Measurements from ENCODE around the gene PKD1.
A peak's percentile ranks its signal among the peaks of the same experiment; 100 is the strongest.
"Not testable (repeated sequence)": the region's sequence is repeated elsewhere in the genome, so short reads cannot be mapped to it uniquely, and the experiment has no call there.

Gene PKD1

DNA sequence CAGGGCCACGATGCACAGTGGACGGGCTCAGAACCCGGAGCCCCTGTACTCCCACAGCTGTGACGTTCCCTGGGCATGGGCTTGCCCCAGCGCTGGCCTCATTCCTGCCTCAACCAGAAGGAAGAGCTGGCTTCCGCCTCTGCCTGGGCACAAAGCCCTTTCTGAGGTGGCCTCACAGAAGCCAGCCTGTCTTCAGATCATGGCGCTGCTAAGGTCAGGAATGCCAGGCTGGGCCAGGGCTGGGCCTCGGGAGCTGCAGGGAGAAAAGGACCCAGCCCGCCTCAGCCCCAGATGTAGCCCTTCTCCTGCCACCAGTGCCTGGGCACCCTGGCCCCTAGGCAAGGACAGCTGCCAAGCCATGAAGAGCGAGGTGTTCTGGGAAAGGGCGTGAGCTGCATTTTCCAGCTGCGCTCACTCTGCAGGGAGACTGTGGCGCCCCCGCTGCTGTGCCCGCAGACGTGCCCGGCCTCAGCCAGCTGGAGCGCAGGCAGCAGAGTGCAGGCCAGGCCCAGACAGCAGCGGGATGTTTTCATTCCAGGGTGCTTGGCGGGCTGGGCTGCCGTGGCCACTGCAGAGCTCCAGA is 9.4 kb downstream of the PKD1 start:
- POLR2A ChIA-PET, result interaction anchor here (2.3 kb wide), 1 partner anchor 29 kb away, joined by 12 read pairs; the partner anchor contains the start of gene TRAF7
- not testable (repeated sequence) for H3K9me3 ChIP-seq (ENCODE audit: control insufficient read depth, insufficient read depth, low read depth, low read length); H3K36me3 ChIP-seq (ENCODE audit: control insufficient read depth in 2 of 2, insufficient read depth in 1 of 2, low read length in 2 of 2); H3K27ac ChIP-seq (ENCODE audit: extremely low read depth, low read depth, low read length); H3K4me3 ChIP-seq (ENCODE audit: low read depth, low read length); H3K4me1 ChIP-seq (ENCODE audit: control insufficient read depth, insufficient read depth, low read length)
- CTCF ChIA-PET, result interaction anchor here (0.7 kb wide), 1 partner anchor 14 kb away, joined by 3 read pairs; no protein-coding TSS in a partner anchor
- TF ChIP-seq, protein P1, sequence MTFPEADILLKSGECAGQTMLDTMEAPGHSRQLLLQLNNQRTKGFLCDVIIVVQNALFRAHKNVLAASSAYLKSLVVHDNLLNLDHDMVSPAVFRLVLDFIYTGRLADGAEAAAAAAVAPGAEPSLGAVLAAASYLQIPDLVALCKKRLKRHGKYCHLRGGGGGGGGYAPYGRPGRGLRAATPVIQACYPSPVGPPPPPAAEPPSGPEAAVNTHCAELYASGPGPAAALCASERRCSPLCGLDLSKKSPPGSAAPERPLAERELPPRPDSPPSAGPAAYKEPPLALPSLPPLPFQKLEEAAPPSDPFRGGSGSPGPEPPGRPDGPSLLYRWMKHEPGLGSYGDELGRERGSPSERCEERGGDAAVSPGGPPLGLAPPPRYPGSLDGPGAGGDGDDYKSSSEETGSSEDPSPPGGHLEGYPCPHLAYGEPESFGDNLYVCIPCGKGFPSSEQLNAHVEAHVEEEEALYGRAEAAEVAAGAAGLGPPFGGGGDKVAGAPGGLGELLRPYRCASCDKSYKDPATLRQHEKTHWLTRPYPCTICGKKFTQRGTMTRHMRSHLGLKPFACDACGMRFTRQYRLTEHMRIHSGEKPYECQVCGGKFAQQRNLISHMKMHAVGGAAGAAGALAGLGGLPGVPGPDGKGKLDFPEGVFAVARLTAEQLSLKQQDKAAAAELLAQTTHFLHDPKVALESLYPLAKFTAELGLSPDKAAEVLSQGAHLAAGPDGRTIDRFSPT (tag by site-specific recombination; IDR thresholded peaks at IDR 0.05), result peak; percentile 43; the same call in 1 of the 2 replicates
- peak; percentile 33; the same call in 1 of the 2 replicates for TF ChIP-seq ZBTB8A (tag by site-specific recombination; IDR thresholded peaks at IDR 0.05)

DNA sequence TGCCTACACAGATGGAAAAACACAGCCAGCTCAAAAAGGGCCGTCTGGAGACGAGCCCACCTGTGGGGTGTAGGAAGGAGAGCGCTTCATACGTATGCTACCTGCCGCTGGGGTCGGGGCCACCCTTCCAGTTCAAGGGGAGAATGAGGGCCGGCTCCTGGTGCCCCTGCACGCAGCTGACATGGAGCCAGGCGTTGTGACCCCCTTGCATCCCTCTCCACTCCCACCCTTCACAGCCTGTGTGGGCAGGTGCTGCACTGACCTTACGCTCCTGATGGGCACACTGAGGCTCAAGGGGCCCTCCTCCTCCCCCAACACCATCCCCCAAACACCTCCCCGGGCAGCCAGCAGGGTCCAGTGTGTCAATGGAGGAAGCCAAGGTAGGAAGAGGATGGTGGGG is 10.1 kb downstream of the PKD1 start:
- TF ChIP-seq SCRT1 (tag by site-specific recombination; IDR thresholded peaks at IDR 0.05; ENCODE audit: borderline replicate concordance), result peak; percentile 43; the same call in 1 of the 2 replicates
- H3K9me3 ChIP-seq (ENCODE audit: control insufficient read depth, insufficient read depth, low read depth, low read length); H3K4me3 ChIP-seq (ENCODE audit: low read depth, low read length); H3K4me1 ChIP-seq (ENCODE audit: control insufficient read depth, insufficient read depth, low read length); H3K36me3 ChIP-seq (ENCODE audit: control insufficient read depth in 2 of 2, insufficient read depth in 1 of 2, low read length in 2 of 2): not testable (repeated sequence)
- H3K27ac ChIP-seq (ENCODE audit: extremely low read depth, low read depth, low read length), result peak overlapping the region; percentile 91; the same call in 1 of the 2 replicates
- CTCF ChIA-PET, result interaction anchor here (0.6 kb wide), 1 partner anchor 83 kb away, joined by 3 read pairs; no protein-coding TSS in a partner anchor
- POLR2A ChIA-PET, result interaction anchor here (0.6 to 2.3 kb wide), 2 partner anchors 30 to 81 kb away, joined by 5 to 12 read pairs; partner anchors contain the start of gene TRAF7

DNA sequence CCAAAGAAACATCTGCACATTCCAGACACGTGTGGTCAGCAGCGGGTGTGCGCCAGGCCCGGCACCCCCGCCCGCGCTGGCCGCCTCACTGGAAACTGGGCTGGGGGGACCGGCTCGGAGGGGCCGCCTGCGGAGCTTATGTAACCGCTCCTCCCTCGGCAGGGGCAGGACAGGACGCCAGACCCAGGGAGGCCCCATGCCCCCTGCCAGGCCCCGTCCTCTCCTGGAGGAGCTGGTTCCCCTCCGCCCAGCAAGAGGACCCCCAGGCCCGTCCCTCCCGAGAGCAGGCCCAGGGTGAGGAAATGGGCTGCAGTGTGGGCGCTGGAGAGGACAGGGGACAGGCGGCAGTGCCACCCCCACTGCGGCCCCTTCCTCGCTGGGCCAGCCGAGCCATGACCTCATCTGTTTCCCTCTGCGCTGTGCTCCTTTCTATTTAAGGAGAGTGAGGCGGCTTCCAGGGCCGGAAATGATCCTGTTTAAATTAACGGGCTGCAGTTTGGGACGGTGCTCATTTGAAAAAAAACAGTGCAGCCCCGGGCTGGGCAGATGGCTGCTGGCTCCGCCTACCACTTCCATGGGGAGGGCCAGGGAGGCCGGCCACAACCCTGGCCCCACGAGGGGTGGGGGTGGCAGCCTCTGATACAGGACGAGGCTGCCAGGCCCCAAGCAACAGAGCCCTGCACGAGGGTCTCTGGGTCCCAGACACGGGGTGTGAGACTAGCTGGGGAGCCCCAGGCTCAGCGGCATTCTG is 10.8 kb downstream of the PKD1 start:
- ChIA-PET CTCF (interaction anchor here (0.6 to 1.1 kb wide), 3 partner anchors 84 to 106 kb away, joined by 3 read pairs; no protein-coding TSS in a partner anchor), POLR2A (interaction anchor here (0.6 to 2.3 kb wide), 2 partner anchors 30 to 81 kb away, joined by 5 to 12 read pairs; partner anchors contain the start of gene TRAF7)
- H3K27ac ChIP-seq (ENCODE audit: extremely low read depth, low read depth, low read length), result peak overlapping the region; percentile 91
- H3K36me3 ChIP-seq (ENCODE audit: control insufficient read depth in 2 of 2, insufficient read depth in 1 of 2, low read length in 2 of 2); H3K4me1 ChIP-seq (ENCODE audit: control insufficient read depth, insufficient read depth, low read length); H3K9me3 ChIP-seq (ENCODE audit: control insufficient read depth, insufficient read depth, low read depth, low read length): not testable (repeated sequence)
- H3K4me3 ChIP-seq (ENCODE audit: low read depth, low read length), result peak overlapping the region; percentile 32
- TF ChIP-seq GLIS2 (tag by site-specific recombination; IDR thresholded peaks at IDR 0.05) (peak; percentile 54), ZEB2 (tag by site-specific recombination; IDR thresholded peaks at IDR 0.05) (peak; percentile 58), ZFHX2 (tag by site-specific recombination; conservative IDR thresholded peaks at IDR 0.05) (0 out of 2 replicates have a peak, but pooled peaks have one; percentile 7), FEZF1 (tag by site-specific recombination; IDR thresholded peaks at IDR 0.05) (peak; percentile 37; the same call in 1 of the 2 replicates), IKZF3 (tag by site-specific recombination; IDR thresholded peaks at IDR 0.05) (peak; percentile 92), SP7 (tag by site-specific recombination; IDR thresholded peaks at IDR 0.05) (0 out of 2 replicates have a peak, but pooled peaks have one; percentile 46), ZSCAN30 (tag by site-specific recombination; IDR thresholded peaks at IDR 0.05) (peak; percentile 26; the same call in 1 of the 2 replicates), ZXDB (tag by site-specific recombination; IDR thresholded peaks at IDR 0.05) (0 out of 2 replicates have a peak, but pooled peaks have one; percentile 57)
- TF ChIP-seq, protein P2, sequence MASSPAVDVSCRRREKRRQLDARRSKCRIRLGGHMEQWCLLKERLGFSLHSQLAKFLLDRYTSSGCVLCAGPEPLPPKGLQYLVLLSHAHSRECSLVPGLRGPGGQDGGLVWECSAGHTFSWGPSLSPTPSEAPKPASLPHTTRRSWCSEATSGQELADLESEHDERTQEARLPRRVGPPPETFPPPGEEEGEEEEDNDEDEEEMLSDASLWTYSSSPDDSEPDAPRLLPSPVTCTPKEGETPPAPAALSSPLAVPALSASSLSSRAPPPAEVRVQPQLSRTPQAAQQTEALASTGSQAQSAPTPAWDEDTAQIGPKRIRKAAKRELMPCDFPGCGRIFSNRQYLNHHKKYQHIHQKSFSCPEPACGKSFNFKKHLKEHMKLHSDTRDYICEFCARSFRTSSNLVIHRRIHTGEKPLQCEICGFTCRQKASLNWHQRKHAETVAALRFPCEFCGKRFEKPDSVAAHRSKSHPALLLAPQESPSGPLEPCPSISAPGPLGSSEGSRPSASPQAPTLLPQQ (tag by site-specific recombination; IDR thresholded peaks at IDR 0.05), result peak; percentile 69; the same call in 1 of the 2 replicates
- TF ChIP-seq, protein P3, sequence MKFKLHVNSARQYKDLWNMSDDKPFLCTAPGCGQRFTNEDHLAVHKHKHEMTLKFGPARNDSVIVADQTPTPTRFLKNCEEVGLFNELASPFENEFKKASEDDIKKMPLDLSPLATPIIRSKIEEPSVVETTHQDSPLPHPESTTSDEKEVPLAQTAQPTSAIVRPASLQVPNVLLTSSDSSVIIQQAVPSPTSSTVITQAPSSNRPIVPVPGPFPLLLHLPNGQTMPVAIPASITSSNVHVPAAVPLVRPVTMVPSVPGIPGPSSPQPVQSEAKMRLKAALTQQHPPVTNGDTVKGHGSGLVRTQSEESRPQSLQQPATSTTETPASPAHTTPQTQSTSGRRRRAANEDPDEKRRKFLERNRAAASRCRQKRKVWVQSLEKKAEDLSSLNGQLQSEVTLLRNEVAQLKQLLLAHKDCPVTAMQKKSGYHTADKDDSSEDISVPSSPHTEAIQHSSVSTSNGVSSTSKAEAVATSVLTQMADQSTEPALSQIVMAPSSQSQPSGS (tag by site-specific recombination; IDR thresholded peaks at IDR 0.05; ENCODE audit: low read depth), result peak; percentile 86
- TF ChIP-seq, protein P4, sequence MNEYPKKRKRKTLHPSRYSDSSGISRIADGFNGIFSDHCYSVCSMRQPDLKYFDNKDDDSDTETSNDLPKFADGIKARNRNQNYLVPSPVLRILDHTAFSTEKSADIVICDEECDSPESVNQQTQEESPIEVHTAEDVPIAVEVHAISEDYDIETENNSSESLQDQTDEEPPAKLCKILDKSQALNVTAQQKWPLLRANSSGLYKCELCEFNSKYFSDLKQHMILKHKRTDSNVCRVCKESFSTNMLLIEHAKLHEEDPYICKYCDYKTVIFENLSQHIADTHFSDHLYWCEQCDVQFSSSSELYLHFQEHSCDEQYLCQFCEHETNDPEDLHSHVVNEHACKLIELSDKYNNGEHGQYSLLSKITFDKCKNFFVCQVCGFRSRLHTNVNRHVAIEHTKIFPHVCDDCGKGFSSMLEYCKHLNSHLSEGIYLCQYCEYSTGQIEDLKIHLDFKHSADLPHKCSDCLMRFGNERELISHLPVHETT (tag by site-specific recombination; IDR thresholded peaks at IDR 0.05), result 0 out of 2 replicates have a peak, but pooled peaks have one; percentile 26
- TF ChIP-seq, protein P5, sequence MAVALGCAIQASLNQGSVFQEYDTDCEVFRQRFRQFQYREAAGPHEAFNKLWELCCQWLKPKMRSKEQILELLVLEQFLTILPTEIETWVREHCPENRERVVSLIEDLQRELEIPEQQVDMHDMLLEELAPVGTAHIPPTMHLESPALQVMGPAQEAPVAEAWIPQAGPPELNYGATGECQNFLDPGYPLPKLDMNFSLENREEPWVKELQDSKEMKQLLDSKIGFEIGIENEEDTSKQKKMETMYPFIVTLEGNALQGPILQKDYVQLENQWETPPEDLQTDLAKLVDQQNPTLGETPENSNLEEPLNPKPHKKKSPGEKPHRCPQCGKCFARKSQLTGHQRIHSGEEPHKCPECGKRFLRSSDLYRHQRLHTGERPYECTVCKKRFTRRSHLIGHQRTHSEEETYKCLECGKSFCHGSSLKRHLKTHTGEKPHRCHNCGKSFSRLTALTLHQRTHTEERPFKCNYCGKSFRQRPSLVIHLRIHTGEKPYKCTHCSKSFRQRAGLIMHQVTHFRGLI (tag by site-specific recombination; IDR thresholded peaks at IDR 0.05), result 0 out of 2 replicates have a peak, but pooled peaks have one; percentile 17
- TF ChIP-seq, protein P6, sequence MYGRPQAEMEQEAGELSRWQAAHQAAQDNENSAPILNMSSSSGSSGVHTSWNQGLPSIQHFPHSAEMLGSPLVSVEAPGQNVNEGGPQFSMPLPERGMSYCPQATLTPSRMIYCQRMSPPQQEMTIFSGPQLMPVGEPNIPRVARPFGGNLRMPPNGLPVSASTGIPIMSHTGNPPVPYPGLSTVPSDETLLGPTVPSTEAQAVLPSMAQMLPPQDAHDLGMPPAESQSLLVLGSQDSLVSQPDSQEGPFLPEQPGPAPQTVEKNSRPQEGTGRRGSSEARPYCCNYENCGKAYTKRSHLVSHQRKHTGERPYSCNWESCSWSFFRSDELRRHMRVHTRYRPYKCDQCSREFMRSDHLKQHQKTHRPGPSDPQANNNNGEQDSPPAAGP (tag by site-specific recombination; IDR thresholded peaks at IDR 0.05), result peak; percentile 37
